HepG2 (cell line): Measurements from ENCODE around the gene CLPSL2. TPM values are rescaled to one million over a fixed set of nuclear protein-coding genes. Genes with fewer than 3 reads are reported as not detected.

Source experiments
- ATF7-NPFF ChIP-seq: sonication (generic); formaldehyde crosslinking; IDR thresholded peaks from 2 replicates; pipeline ENCODE4 v1.8.1; 2023; ENCODE audit warnings: mild to moderate bottlenecking, low read depth, missing genetic modification reagents, moderate library complexity
- CERS6 ChIP-seq: sonication (generic); formaldehyde crosslinking; IDR thresholded peaks from 2 replicates; pipeline ENCODE4 v1.5.0; 2020; ENCODE audit warnings: missing genetic modification reagents
- CHCHD3 ChIP-seq: sonication (generic); formaldehyde crosslinking; IDR thresholded peaks from 2 replicates; pipeline ENCODE4 v1.8.0; 2022; ENCODE audit warnings: mild to moderate bottlenecking, missing genetic modification reagents, moderate library complexity
- EED ChIP-seq: sonication (generic); formaldehyde crosslinking; IDR thresholded peaks from 2 replicates; pipeline ENCODE4 v1.5.0; 2020; ENCODE audit warnings: mild to moderate bottlenecking, missing genetic modification reagents
- ERF ChIP-seq: IDR thresholded peaks from 2 replicates; pipeline ENCODE4 v1.6.1; 2018; ENCODE audit warnings: missing biosample characterization, missing genetic modification reagents
- HNRNPL ChIP-seq: fragments of 200-400 bp; formaldehyde crosslinking; IDR thresholded peaks from 2 replicates; pipeline ENCODE4 v1.6.1; 2017; ENCODE audit warnings: mild to moderate bottlenecking, low read depth, low read length
- IKZF1 ChIP-seq: fragments of 450-650 bp; IDR thresholded peaks from 2 replicates; pipeline ENCODE4 v1.7.1; 2016
- IRF2 ChIP-seq: IDR thresholded peaks from 2 replicates; pipeline ENCODE4 v1.6.1; 2018; ENCODE audit warnings: missing genetic modification reagents, missing compliant biosample characterization
- KLF9 ChIP-seq: IDR thresholded peaks from 2 replicates; pipeline ENCODE4 v1.6.1; 2016; ENCODE audit warnings: low read depth
- MYC ChIP-seq: sonication (generic); formaldehyde crosslinking; IDR thresholded peaks from 2 replicates; pipeline ENCODE4 v1.9.0; 2021; ENCODE audit warnings: missing genetic modification reagents, borderline replicate concordance
- NR2F2 ChIP-seq: IDR thresholded peaks from 2 replicates; pipeline ENCODE4 v1.6.1; 2012; ENCODE audit warnings: low read depth, inconsistent platforms, borderline replicate concordance
- POLR2AphosphoS2 ChIP-seq: IDR thresholded peaks from 2 replicates; pipeline ENCODE4 v1.6.1; 2011; ENCODE audit warnings: low read depth, low read length, improper control_type of control experiment
- REL ChIP-seq: sonication (generic); formaldehyde crosslinking; conservative IDR thresholded peaks from 2 replicates; pipeline ENCODE4 v1.8.0; 2022; ENCODE audit warnings: mild to moderate bottlenecking, missing genetic modification reagents, moderate library complexity
- REXO4 ChIP-seq: sonication (generic); formaldehyde crosslinking; IDR thresholded peaks from 2 replicates; pipeline ENCODE4 v1.8.0; 2022; ENCODE audit warnings: missing genetic modification reagents, mild to moderate bottlenecking, borderline replicate concordance
- SALL2 ChIP-seq: sonication (generic); formaldehyde crosslinking; IDR thresholded peaks from 2 replicates; pipeline ENCODE4 v1.8.1; 2023; ENCODE audit warnings: mild to moderate bottlenecking, missing genetic modification reagents, inconsistent platforms
- TGIF2 ChIP-seq: IDR thresholded peaks from 2 replicates; pipeline ENCODE4 v1.6.1; 2016; ENCODE audit warnings: control low read depth, missing compliant biosample characterization
- ZBTB21 ChIP-seq: sonication (generic); formaldehyde crosslinking; IDR thresholded peaks from 2 replicates; pipeline ENCODE4 v1.4.0; 2020; ENCODE audit warnings: missing genetic modification reagents
- ZFYVE20 ChIP-seq: sonication (generic); formaldehyde crosslinking; IDR thresholded peaks from 2 replicates; pipeline ENCODE4 v1.8.0; 2023; ENCODE audit warnings: low read depth, mild to moderate bottlenecking, moderate library complexity, missing genetic modification reagents, borderline replicate concordance
- ZMYM3 ChIP-seq: sonication (generic); formaldehyde crosslinking; IDR thresholded peaks from 2 replicates; pipeline ENCODE4 v1.5.1; 2020; ENCODE audit warnings: mild to moderate bottlenecking, missing genetic modification reagents
- ZMYM4 ChIP-seq: sonication (generic); formaldehyde crosslinking; IDR thresholded peaks from 2 replicates; pipeline ENCODE4 v1.8.1; 2023; ENCODE audit warnings: mild to moderate bottlenecking, missing genetic modification reagents
- ZNF12 ChIP-seq: sonication (generic); formaldehyde crosslinking; IDR thresholded peaks from 2 replicates; pipeline ENCODE4 v1.5.0; 2020; ENCODE audit warnings: missing genetic modification reagents
- ZNF121 ChIP-seq: sonication (generic); formaldehyde crosslinking; IDR thresholded peaks from 2 replicates; pipeline ENCODE4 v1.5.0; 2020; ENCODE audit warnings: mild to moderate bottlenecking, missing genetic modification reagents
- ZNF225 ChIP-seq: sonication (generic); formaldehyde crosslinking; IDR thresholded peaks from 2 replicates; pipeline ENCODE4 v1.4.0; 2020; ENCODE audit warnings: mild to moderate bottlenecking, missing genetic modification reagents
- ZNF253 ChIP-seq: sonication (generic); formaldehyde crosslinking; IDR thresholded peaks from 2 replicates; pipeline ENCODE4 v1.8.0; 2022; ENCODE audit warnings: mild to moderate bottlenecking, missing genetic modification reagents, borderline replicate concordance
- ZNF326 ChIP-seq: sonication (generic); formaldehyde crosslinking; IDR thresholded peaks from 2 replicates; pipeline ENCODE4 v1.4.0; 2020; ENCODE audit warnings: missing genetic modification reagents, borderline replicate concordance
- ZNF34 ChIP-seq: sonication (generic); formaldehyde crosslinking; IDR thresholded peaks from 2 replicates; pipeline ENCODE4 v1.4.0; 2020; ENCODE audit warnings: mild to moderate bottlenecking, missing genetic modification reagents, borderline replicate concordance
- ZNF441 ChIP-seq: sonication (generic); formaldehyde crosslinking; IDR thresholded peaks from 2 replicates; pipeline ENCODE4 v1.7.0; 2021; ENCODE audit warnings: missing genetic modification reagents, borderline replicate concordance
- ZSCAN30 ChIP-seq: sonication (generic); formaldehyde crosslinking; IDR thresholded peaks from 2 replicates; pipeline ENCODE4 v1.5.0; 2020; ENCODE audit warnings: mild to moderate bottlenecking, missing genetic modification reagents
- polyA plus RNA-seq, 8 experiments: library from polyadenylated mRNA; depleted of rRNA in 3 of 8; stranded (reverse) in 7 of 8; unstranded in 1 of 8; fragments of >200 nt; fragmentation: Illumina TruSeq in 4 of 8; extraction: Trizol in 4 of 8; gene quantifications; 2 replicates each; pipeline versions ENCODE4 v1.2.1 to v1.2.3, GENCODE V29; 2011 to 2016; ENCODE audit warnings: low read depth in 4 of 8, missing spikeins in 1 of 8, mixed read lengths in 1 of 8; ENCODE audit not compliant: insufficient read depth in 1 of 8
- total RNA-seq, 5 experiments: library from RNA; depleted of rRNA; stranded (reverse); fragments of >200 nt; fragmentation: Illumina TruSeq; extraction: Trizol; gene quantifications; 2 replicates each; pipeline ENCODE4 v1.2.3, GENCODE V29; 2016; ENCODE audit warnings: low read depth in 1 of 5
- TF ChIP-seq, protein P1 (sequence below): sonication (generic); formaldehyde crosslinking; IDR thresholded peaks from 2 replicates; pipeline ENCODE4 v1.4.0; 2020; ENCODE audit warnings: missing genetic modification reagents
- TF ChIP-seq, protein P2 (sequence below): sonication (generic); formaldehyde crosslinking; IDR thresholded peaks from 2 replicates; pipeline ENCODE4 v1.8.1; 2023; ENCODE audit warnings: missing genetic modification reagents, inconsistent platforms, borderline replicate concordance
- TF ChIP-seq, protein P3 (sequence below): IDR thresholded peaks from 2 replicates; pipeline ENCODE4 v1.6.1; 2016; ENCODE audit warnings: mild to moderate bottlenecking, missing biosample characterization, missing genetic modification reagents

The CLPSL2 gene
- total and polyA plus RNA-seq, 2 of the 13 experiments (the other 11 are each of a cell fraction or from before 2014, with no cell fraction given) = not detected

DNA sequence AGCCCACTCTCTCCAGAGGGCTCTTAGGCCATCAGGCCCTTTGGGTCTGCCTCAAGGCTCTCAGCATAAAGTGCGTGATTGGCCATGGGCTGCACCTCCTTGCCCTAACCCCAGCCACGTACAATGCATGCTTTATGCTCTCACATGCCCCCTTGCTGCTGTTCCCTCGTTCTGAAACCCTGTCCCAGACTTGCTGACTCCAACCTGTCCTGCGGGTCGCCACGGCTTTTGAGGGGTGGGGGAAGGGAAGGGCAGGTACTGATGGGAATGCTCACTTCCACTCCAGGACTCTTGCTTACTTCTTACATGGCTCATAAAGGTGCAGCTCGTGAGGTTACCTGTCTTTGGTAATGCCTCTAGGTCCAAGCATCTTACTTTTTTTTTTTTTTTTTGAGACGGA, 33.6 kb upstream of the CLPSL2 start (continued):
- TF ChIP-seq, protein P1, sequence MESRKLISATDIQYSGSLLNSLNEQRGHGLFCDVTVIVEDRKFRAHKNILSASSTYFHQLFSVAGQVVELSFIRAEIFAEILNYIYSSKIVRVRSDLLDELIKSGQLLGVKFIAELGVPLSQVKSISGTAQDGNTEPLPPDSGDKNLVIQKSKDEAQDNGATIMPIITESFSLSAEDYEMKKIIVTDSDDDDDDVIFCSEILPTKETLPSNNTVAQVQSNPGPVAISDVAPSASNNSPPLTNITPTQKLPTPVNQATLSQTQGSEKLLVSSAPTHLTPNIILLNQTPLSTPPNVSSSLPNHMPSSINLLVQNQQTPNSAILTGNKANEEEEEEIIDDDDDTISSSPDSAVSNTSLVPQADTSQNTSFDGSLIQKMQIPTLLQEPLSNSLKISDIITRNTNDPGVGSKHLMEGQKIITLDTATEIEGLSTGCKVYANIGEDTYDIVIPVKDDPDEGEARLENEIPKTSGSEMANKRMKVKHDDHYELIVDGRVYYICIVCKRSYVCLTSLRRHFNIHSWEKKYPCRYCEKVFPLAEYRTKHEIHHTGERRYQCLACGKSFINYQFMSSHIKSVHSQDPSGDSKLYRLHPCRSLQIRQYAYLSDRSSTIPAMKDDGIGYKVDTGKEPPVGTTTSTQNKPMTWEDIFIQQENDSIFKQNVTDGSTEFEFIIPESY (CRISPR knock-in tag) = no peak
- TF ChIP-seq ZBTB21 (no peak), POLR2AphosphoS2 (no peak), TGIF2 (CRISPR knock-in tag) (no peak), ZSCAN30 (no peak), ZNF34 (no peak), ZNF253 (CRISPR knock-in tag) (no peak), ZFYVE20 (CRISPR knock-in tag) (no peak), ZNF121 (CRISPR knock-in tag) (no peak), EED (CRISPR knock-in tag) (no peak), ZMYM3 (CRISPR knock-in tag) (peak; percentile 61; the same call in 1 of the 2 replicates), REXO4 (CRISPR knock-in tag) (no peak), NR2F2 (no peak), ATF7-NPFF (CRISPR knock-in tag) (0 out of 2 replicates have a peak, but pooled peaks have one; percentile 23), ZNF441 (peak; percentile 25; the same call in 1 of the 2 replicates), ZNF12 (CRISPR knock-in tag) (no peak), CHCHD3 (CRISPR knock-in tag) (no peak), CERS6 (CRISPR knock-in tag) (no peak), REL (CRISPR knock-in tag) (no peak), IKZF1 (no peak), ZNF326 (CRISPR knock-in tag) (no peak), KLF9 (CRISPR knock-in tag) (no peak), ERF (CRISPR knock-in tag) (no peak), MYC (CRISPR knock-in tag) (peak; percentile 52; the same call in 1 of the 2 replicates), ZNF225 (no peak), SALL2 (no peak), IRF2 (CRISPR knock-in tag) (peak; percentile 67; the same call in 1 of the 2 replicates), ZMYM4 (CRISPR knock-in tag) (no peak), HNRNPL (no peak)
- TF ChIP-seq, protein P2, sequence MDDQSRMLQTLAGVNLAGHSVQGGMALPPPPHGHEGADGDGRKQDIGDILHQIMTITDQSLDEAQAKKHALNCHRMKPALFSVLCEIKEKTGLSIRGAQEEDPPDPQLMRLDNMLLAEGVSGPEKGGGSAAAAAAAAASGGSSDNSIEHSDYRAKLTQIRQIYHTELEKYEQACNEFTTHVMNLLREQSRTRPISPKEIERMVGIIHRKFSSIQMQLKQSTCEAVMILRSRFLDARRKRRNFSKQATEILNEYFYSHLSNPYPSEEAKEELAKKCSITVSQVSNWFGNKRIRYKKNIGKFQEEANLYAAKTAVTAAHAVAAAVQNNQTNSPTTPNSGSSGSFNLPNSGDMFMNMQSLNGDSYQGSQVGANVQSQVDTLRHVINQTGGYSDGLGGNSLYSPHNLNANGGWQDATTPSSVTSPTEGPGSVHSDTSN (CRISPR knock-in tag) = no peak
- TF ChIP-seq, protein P3, sequence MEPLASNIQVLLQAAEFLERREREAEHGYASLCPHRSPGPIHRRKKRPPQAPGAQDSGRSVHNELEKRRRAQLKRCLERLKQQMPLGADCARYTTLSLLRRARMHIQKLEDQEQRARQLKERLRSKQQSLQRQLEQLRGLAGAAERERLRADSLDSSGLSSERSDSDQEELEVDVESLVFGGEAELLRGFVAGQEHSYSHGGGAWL (CRISPR knock-in tag) = no peak
